Esophagus mucosa (tissue), 1 donor: Measurements from ENCODE around the gene PRCP. TPM values are rescaled to one million over a fixed set of nuclear protein-coding genes. Genes with fewer than 3 reads are reported as not detected.

Source experiments
- ATAC-seq: fragments of 200-7000 bp; cut with Tn5 transposase; one replicate; pipeline ENCODE4 v1.9.1; 2020
- total RNA-seq: library from RNA; stranded (reverse); gene quantifications from one replicate; pipeline ENCODE4 v1.2.4, GENCODE V29; 2023
- donor health status: DM: yes; HTN: yes; CAD: no.

PRCP gene
- total RNA-seq, 1 donor from 2014 or later = 48.5 TPM

GRCh38 chr11:82826526-82826925 lies 73.7 kb downstream of the PRCP start:
- ATAC-seq = no peak

- no peak for ATAC-seq
Observed at GRCh38 chr11:82823647-82824619, 76.3 kb downstream of the PRCP start.

GRCh38 chr11:82818409-82819043 lies 81.7 kb downstream of the PRCP start:
- no peak for ATAC-seq

- no peak for ATAC-seq
Observed at GRCh38 chr11:82815406-82815805, 84.8 kb downstream of the PRCP start.

- ATAC-seq = no peak
Observed at GRCh38 chr11:82814379-82814778, 85.9 kb downstream of the PRCP start.

GRCh38 chr11:82811369-82811768 lies 88.9 kb downstream of the PRCP start:
- no peak for ATAC-seq

GRCh38 chr11:82810738-82811137 lies 89.5 kb downstream of the PRCP start:
- ATAC-seq = no peak

GRCh38 chr11:82810326-82810725 lies 89.9 kb downstream of the PRCP start:
- ATAC-seq = no peak

GRCh38 chr11:82807646-82808045 lies 92.6 kb downstream of the PRCP start:
- ATAC-seq = no peak

GRCh38 chr11:82802710-82803109 lies 97.5 kb downstream of the PRCP start:
- ATAC-seq = no peak

GRCh38 chr11:82796998-82797961 lies 103.0 kb downstream of the PRCP start:
- no peak for ATAC-seq

- ATAC-seq = no peak
Observed at GRCh38 chr11:82794490-82794889, 105.7 kb downstream of the PRCP start.

- no peak for ATAC-seq
Observed at GRCh38 chr11:82792822-82793569, 107.2 kb downstream of the PRCP start.

- no peak for ATAC-seq
Observed at GRCh38 chr11:82792319-82792718, 107.9 kb downstream of the PRCP start.

- ATAC-seq = no peak
Observed at GRCh38 chr11:82791779-82792178, 108.5 kb downstream of the PRCP start.

- ATAC-seq = no peak
Observed at GRCh38 chr11:82790723-82791484, 109.3 kb downstream of the PRCP start.

- ATAC-seq = no peak
Observed at GRCh38 chr11:82787981-82788380, 112.2 kb downstream of the PRCP start.

- no peak for ATAC-seq
Observed at GRCh38 chr11:82786836-82787235, 113.4 kb downstream of the PRCP start.

- ATAC-seq = no peak
Observed at GRCh38 chr11:82786001-82786400, 114.2 kb downstream of the PRCP start.

GRCh38 chr11:82782825-82783374 lies 117.3 kb downstream of the PRCP start:
- no peak for ATAC-seq

- ATAC-seq = no peak
Observed at GRCh38 chr11:82778776-82779175, 121.5 kb downstream of the PRCP start.
